GM18498 (cell line): Measurements from ENCODE around the gene CNBD2.
"Not testable (repeated sequence)": the region's sequence is repeated elsewhere in the genome, so short reads cannot be mapped to it uniquely, and the experiment has no call there.

Source experiments
- ATAC-seq: cut with Tn5 transposase; IDR thresholded peaks from one replicate; pipeline ENCODE4 v1.9.1; 2021; ENCODE audit warnings: mild to moderate bottlenecking, moderate library complexity; ENCODE audit not compliant: unreplicated experiment

The CNBD2 gene

DNA sequence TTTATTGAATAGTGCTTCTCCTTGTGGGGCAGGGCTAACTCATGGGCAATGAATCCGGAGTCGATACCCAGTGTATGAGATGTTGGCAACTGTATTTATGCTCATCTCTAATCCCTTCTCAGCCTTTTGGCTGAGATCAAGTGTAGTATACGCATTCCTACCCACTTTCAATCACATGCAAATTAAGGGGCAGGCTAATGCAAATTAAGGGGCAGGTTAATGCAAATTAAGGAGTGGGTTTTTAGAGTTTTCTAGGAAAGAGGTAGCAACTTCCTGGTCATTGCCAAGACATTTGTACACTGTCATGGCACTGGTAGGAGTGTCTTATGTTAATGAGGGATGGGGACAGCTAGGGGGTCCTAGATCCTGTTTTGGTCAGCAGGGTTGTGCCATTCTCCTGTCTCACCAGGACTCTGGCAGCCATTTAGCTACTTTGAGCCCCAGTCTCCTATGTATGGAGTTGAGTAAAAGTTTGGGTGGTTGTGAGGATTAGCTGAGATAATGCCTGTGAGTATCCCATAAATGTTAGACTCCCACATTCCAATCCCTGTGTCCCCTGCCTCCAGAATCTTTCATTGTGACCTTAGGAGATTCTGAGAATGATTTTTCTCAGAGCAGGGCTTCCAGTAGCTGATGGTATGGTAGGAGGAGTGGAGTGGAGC lies at the start of gene CNBD2:
CNBD2 (plus strand) TSS at position 612 of the 662 bp plus-strand sequence. CDS start 173 bp downstream, outside the sequence.
- ATAC-seq = no peak

- no peak for ATAC-seq
These were observed 47.9 kb upstream of the CNBD2 start for GRCh38 chr20:35920523-35920922.

- ATAC-seq = no peak
These were observed 39.1 kb upstream of the CNBD2 start for GRCh38 chr20:35929301-35929700.

DNA sequence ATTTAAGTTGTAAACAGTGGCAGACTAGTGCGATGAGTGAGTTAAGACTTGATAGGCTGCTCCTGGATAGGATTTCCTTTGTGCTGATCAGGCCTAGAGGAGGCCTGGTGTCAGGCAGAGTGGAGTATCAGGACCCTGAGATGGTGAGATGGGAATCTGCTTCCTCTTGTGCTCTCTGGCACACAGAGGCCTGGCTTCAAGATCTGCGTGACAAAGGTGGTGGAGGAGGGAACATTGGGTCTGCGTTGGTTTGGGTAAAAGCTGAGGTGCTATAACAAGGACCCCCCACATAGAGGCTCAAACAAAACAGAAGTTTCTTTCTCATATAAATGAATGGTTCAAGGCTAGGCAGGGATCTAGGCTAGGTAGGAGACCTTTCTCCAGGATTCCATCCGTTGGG lies 34.3 kb upstream of the CNBD2 start:
- no peak for ATAC-seq

- no peak for ATAC-seq
These were observed 29.1 kb upstream of the CNBD2 start for GRCh38 chr20:35939264-35939663.

GRCh38 chr20:35941620-35942019 lies 26.8 kb upstream of the CNBD2 start:
- no peak for ATAC-seq

DNA sequence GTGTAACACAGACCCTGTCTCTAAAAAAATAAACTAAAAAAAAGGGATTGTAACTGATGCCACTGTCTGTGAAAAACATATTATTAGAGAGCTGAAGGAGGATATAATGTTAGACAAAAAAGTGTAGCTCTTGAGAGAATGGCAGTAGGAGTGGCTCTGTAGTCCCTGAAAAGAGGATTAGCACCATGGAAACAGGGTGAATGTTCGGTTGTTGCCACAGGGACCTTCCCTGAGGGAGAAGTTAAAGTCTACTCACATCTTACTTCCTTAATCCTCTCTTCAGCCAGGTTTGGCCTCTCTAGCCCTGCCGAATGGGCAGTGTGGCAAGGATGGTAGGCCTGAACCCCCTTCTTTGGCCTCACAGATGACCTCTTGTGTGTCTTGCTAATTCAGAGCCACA lies 26.1 kb upstream of the CNBD2 start:
- no peak for ATAC-seq

- no peak for ATAC-seq
These were observed 20.9 kb upstream of the CNBD2 start for GRCh38 chr20:35947489-35947888.

DNA sequence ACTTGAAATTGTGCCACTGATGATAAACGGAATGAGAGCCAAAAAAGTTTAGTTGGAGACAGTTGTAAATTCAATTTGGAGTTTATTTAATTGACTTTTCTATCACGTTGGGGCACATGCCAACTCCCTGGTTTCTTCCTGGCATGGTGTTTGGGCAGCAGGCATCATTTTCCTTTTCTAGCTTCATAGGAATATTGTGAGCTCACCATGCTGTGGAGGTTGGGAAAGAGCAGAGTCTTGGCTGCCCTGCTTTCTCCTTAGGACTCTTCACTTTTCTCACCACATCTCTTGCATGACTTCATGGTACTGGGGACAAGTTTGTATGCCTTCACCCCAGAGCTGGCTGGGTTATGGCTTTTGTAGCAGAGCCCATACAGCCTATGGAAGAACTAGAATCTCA lies 20.5 kb upstream of the CNBD2 start:
- ATAC-seq = no peak

- no peak for ATAC-seq
These were observed 18.3 kb upstream of the CNBD2 start for GRCh38 chr20:35950093-35950492.

- not testable (repeated sequence) for ATAC-seq
These were observed 16.3 kb upstream of the CNBD2 start for GRCh38 chr20:35952080-35952479.

GRCh38 chr20:35952480-35953386 lies 15.7 kb upstream of the CNBD2 start:
- ATAC-seq = no peak

DNA sequence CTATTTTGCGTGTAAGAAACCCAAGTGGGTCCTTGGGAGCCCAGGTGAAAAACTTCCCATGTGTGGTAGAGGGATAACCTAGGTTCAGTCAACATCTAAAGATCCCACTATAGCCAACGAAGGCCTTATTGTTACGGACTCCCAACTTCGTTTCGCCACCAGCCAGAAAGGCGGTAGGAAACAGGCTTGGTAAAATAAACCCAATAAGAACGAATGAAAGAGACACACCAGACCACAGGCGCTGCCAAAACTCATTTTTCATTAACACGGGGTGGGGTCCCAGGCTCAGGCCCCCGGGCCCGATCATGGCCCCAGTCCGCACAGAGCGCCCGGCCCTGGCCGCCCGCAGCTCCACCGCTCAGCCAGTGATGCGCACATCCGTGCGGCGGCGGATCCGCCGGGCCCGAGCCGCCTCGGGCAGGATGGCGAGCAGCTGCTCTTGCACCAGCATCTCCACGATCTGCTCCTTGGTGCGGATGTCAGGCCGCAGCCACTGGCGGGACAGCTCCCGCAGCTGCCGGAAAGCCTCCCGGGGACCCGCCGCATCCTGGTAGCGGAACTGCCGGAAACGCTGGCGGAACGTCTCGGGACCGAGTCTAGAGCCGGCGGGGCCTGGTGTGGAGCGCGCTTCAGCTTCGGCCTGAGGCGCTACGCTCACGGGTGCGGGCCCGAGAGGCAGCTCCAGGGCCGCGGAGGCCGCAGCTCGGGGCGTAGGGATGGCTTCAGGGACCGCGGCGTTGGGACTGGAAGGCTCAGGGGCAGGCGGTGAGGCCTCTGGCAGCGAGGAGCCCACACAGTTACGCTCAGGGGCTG lies 14.8 kb upstream of the CNBD2 start:
- peak; percentile 29 for ATAC-seq

GRCh38 chr20:35954200-35954906 lies 14.0 kb upstream of the CNBD2 start, which contains the start of gene SCAND1:
Gene SCAND1 (minus strand): TSS chr20:35954502. CDS start chr20:35954284, 218 bp downstream.
- peak; percentile 91 for ATAC-seq

- ATAC-seq = no peak
These were observed 13.5 kb upstream of the CNBD2 start for GRCh38 chr20:35954907-35955251.

GRCh38 chr20:35956616-35957015 lies 11.8 kb upstream of the CNBD2 start:
- ATAC-seq = no peak

DNA sequence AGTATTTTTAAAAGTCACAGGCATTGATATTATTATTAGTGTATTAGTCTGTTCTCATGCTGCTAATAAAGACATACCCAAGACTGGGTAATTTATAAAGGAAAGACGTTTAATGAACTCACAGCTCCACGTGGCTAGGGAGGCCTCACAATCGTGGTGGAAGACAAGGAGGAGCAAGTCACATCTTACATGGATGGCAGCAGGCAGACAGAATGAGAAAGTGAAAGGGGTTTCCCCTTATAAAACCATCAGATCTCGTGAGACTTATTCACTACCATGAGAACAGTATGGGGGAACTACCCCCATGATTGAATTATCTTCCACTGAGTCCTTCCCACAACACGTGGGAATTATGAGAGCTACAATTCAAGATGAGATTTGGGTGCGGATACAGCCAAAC lies 9.1 kb upstream of the CNBD2 start:
- not testable (repeated sequence) for ATAC-seq

DNA sequence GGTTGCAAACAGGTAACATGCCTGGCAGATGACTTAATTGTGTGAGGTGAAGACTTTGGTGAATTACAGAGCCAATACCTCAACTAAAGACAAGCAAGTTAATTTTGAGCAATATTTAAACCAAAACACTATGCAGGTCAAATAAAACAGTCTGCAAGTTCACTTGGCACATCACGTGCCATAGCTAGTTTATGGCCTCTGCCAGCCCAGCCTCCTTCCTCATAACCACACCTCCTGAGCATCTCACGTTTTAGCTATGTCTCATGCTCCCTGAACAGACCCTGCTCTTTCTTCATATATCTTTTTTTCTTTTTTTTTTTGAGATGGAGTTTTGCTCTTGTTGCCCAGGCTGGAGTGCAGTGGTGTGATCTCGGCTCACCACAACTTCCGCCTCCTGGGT lies 4.5 kb upstream of the CNBD2 start:
- ATAC-seq = no peak

- no peak for ATAC-seq
These were observed 540 bp downstream of the CNBD2 start for GRCh38 chr20:35968930-35969329.

- ATAC-seq = no peak
These were observed 3.6 kb downstream of the CNBD2 start for GRCh38 chr20:35971981-35972380.

DNA sequence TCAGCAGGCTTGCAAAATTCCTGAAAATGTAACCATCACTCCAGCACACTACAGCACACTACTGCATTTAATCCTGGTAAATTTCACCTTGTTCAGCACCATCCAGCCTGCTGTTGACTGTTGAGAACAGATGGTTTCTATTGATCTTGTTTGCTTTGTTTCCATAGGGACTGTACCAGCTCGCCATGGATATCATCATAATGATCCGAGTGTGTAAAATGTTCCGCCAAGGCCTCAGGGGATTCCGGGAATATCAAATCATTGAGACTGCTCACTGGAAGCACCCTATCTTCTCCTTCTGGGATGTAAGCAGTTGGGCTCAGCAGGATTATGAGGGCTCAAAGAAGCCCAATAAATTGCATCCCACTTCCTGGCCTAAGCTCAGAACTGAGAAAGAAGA lies 4.1 kb downstream of the CNBD2 start:
- no peak for ATAC-seq
